ENCODE results near the gene PGF. TPM values are rescaled to one million over a fixed set of nuclear protein-coding genes. Genes with fewer than 3 reads are reported as not detected.
"Not testable (repeated sequence)": the region's sequence is repeated elsewhere in the genome, so short reads cannot be mapped to it uniquely, and the experiment has no call there.

The PGF gene
- polyA plus RNA-seq (2012; ENCODE audit: insufficient read depth, insufficient read length), result not detected

- DNase-seq (ENCODE audit: low read depth, low spot score), result no peak
- no peak within 1 kb of the TSS for H3K4me3 ChIP-seq (ENCODE audit: low read length)
Observed at GRCh38 chr14:74955229-74956026, at the start of gene PGF. PGF (minus strand) TSS chr14:74955597; CDS start chr14:74955242, 355 bp downstream.

- peak overlapping the region; percentile 88 for H3K4me3 ChIP-seq (ENCODE audit: low read length)
- DNase-seq (ENCODE audit: low read depth, low spot score), result no peak
Observed at GRCh38 chr14:75003250-75004027, 48.0 kb upstream of the PGF start.

- DNase-seq (ENCODE audit: low read depth, low spot score), result peak; percentile 98
- peak within 1 kb of the TSS; percentile 88 for H3K4me3 ChIP-seq (ENCODE audit: low read length)
Observed at GRCh38 chr14:75002392-75003249, 47.2 kb upstream of the PGF start, which contains the start of gene EIF2B2. EIF2B2 (plus strand) TSS chr14:75002921; CDS start chr14:75002991, 70 bp downstream.

- DNase-seq (ENCODE audit: low read depth, low spot score), result no peak
- peak overlapping the region; percentile 88 for H3K4me3 ChIP-seq (ENCODE audit: low read length)
Observed at GRCh38 chr14:75001899-75002298, 46.5 kb upstream of the PGF start.

- no peak overlapping the region for H3K4me3 ChIP-seq (ENCODE audit: low read length)
- no peak for DNase-seq (ENCODE audit: low read depth, low spot score)
Observed at GRCh38 chr14:75001261-75001660, 45.9 kb upstream of the PGF start.

- not testable (repeated sequence) for DNase-seq (ENCODE audit: low read depth, low spot score); H3K4me3 ChIP-seq (ENCODE audit: low read length)
Observed at GRCh38 chr14:74995781-74996180, 40.4 kb upstream of the PGF start.

GRCh38 chr14:74994182-74994581, 38.8 kb upstream of the PGF start:
- not testable (repeated sequence) for H3K4me3 ChIP-seq (ENCODE audit: low read length); DNase-seq (ENCODE audit: low read depth, low spot score)

GRCh38 chr14:74988993-74989392, 33.6 kb upstream of the PGF start:
- DNase-seq (ENCODE audit: low read depth, low spot score), result no peak

GRCh38 chr14:74988131-74988530, 32.7 kb upstream of the PGF start:
- no peak overlapping the region for H3K4me3 ChIP-seq (ENCODE audit: low read length)
- DNase-seq (ENCODE audit: low read depth, low spot score), result no peak

More at GRCh38 chr14:74988993-74989392, 33.6 kb upstream of the PGF start:
- no peak overlapping the region for H3K4me3 ChIP-seq (ENCODE audit: low read length)

- DNase-seq (ENCODE audit: low read depth, low spot score), result no peak
- no peak overlapping the region for H3K4me3 ChIP-seq (ENCODE audit: low read length)
Observed at GRCh38 chr14:74985806-74986205, 30.4 kb upstream of the PGF start.

GRCh38 chr14:74985028-74985310, 29.6 kb upstream of the PGF start:
- H3K4me3 ChIP-seq (ENCODE audit: low read length), result no peak overlapping the region
- DNase-seq (ENCODE audit: low read depth, low spot score), result no peak

GRCh38 chr14:74984236-74985027, 29.0 kb upstream of the PGF start:
- no peak overlapping the region for H3K4me3 ChIP-seq (ENCODE audit: low read length)
- DNase-seq (ENCODE audit: low read depth, low spot score), result no peak

GRCh38 chr14:74983343-74983742, 27.9 kb upstream of the PGF start:
- no peak overlapping the region for H3K4me3 ChIP-seq (ENCODE audit: low read length)
- no peak for DNase-seq (ENCODE audit: low read depth, low spot score)

- H3K4me3 ChIP-seq (ENCODE audit: low read length), result no peak overlapping the region
- no peak for DNase-seq (ENCODE audit: low read depth, low spot score)
Observed at GRCh38 chr14:74982661-74983060, 27.3 kb upstream of the PGF start.

GRCh38 chr14:74981833-74982232, 26.4 kb upstream of the PGF start:
- H3K4me3 ChIP-seq (ENCODE audit: low read length), result no peak overlapping the region
- DNase-seq (ENCODE audit: low read depth, low spot score), result no peak

- no peak overlapping the region for H3K4me3 ChIP-seq (ENCODE audit: low read length)
- DNase-seq (ENCODE audit: low read depth, low spot score), result no peak
Observed at GRCh38 chr14:74981462-74981782, 26.0 kb upstream of the PGF start.

- no peak for DNase-seq (ENCODE audit: low read depth, low spot score)
- no peak overlapping the region for H3K4me3 ChIP-seq (ENCODE audit: low read length)
Observed at GRCh38 chr14:74980731-74981461, 25.5 kb upstream of the PGF start.

- no peak for DNase-seq (ENCODE audit: low read depth, low spot score)
- H3K4me3 ChIP-seq (ENCODE audit: low read length), result no peak overlapping the region
Observed at GRCh38 chr14:74980398-74980730, 25.0 kb upstream of the PGF start.
